Stimulated activated CD4-positive, alpha-beta T cell treated with anti-CD3 and anti-CD28 coated beads, Interleukin-12 subunit alpha, Interleukin-12 subunit beta, amount 100 ng/mL, for 24 hours (primary cell): ENCODE data around the gene ARHGAP22.

Source experiments
- DNase-seq, 2 experiments: peaks; one replicate each; pipeline ENCODE4 v3.0.0-alpha.2; 2020; ENCODE audit warnings: low read depth in 2 of 2

The ARHGAP22 gene

GRCh38 chr10:48418189-48418788 is 186.6 kb downstream of the ARHGAP22 start:
- DNase-seq = no peak

GRCh38 chr10:48417374-48417773 is 187.5 kb downstream of the ARHGAP22 start:
- DNase-seq = no peak

GRCh38 chr10:48416584-48417232 is 188.2 kb downstream of the ARHGAP22 start:
- DNase-seq = no peak

- no peak for DNase-seq
These were observed 190.1 kb downstream of the ARHGAP22 start for GRCh38 chr10:48414778-48415177.

- no peak for DNase-seq
These were observed 190.7 kb downstream of the ARHGAP22 start for GRCh38 chr10:48414160-48414559.

GRCh38 chr10:48412933-48413332 is 191.9 kb downstream of the ARHGAP22 start:
- no peak for DNase-seq

- no peak for DNase-seq
These were observed 192.8 kb downstream of the ARHGAP22 start for GRCh38 chr10:48412081-48412480.

GRCh38 chr10:48411510-48411909 is 193.4 kb downstream of the ARHGAP22 start:
- no peak for DNase-seq

- no peak for DNase-seq
These were observed 194.4 kb downstream of the ARHGAP22 start for GRCh38 chr10:48410503-48410902.

GRCh38 chr10:48406658-48407057 is 198.2 kb downstream of the ARHGAP22 start:
- DNase-seq = no peak

GRCh38 chr10:48406204-48406603 is 198.7 kb downstream of the ARHGAP22 start:
- no peak for DNase-seq

- no peak for DNase-seq
These were observed 200.2 kb downstream of the ARHGAP22 start for GRCh38 chr10:48404646-48405045.

- DNase-seq = no peak
These were observed 204.0 kb downstream of the ARHGAP22 start for GRCh38 chr10:48400850-48401220.

GRCh38 chr10:48400129-48400849 is 204.6 kb downstream of the ARHGAP22 start:
- no peak for DNase-seq

GRCh38 chr10:48399551-48399950 is 205.3 kb downstream of the ARHGAP22 start:
- no peak for DNase-seq

GRCh38 chr10:48399056-48399541 is 205.8 kb downstream of the ARHGAP22 start:
- DNase-seq = no peak

- no peak for DNase-seq
These were observed 206.6 kb downstream of the ARHGAP22 start for GRCh38 chr10:48398261-48398660.
